Suprapubic skin (tissue), 4 donors: ENCODE data around the gene RANBP1. TPM values are rescaled to one million over a fixed set of nuclear protein-coding genes. Genes with fewer than 3 reads are reported as not detected.

Experiments
- DNase-seq, 2 donors: peaks; one replicate each; pipeline ENCODE4 v3.0.0-alpha.2; 2019; ENCODE audit warnings: low spot score in 2 of 2
- H3K27ac ChIP-seq: fragments of 200-600 bp; sonication (generic); one replicate; pipeline ENCODE4 v1.5.1; 2019
- H3K27me3 ChIP-seq: fragments of 200-600 bp; sonication (generic); one replicate; pipeline ENCODE4 v1.5.1; 2019
- H3K36me3 ChIP-seq: fragments of 200-600 bp; sonication (generic); one replicate; pipeline ENCODE4 v1.5.1; 2019
- H3K4me1 ChIP-seq: fragments of 200-600 bp; sonication (generic); one replicate; pipeline ENCODE4 v1.5.1; 2019
- H3K4me3 ChIP-seq: fragments of 200-600 bp; sonication (generic); one replicate; pipeline ENCODE4 v1.5.1; 2019; ENCODE audit warnings: mild to moderate bottlenecking
- H3K9me3 ChIP-seq: fragments of 200-600 bp; sonication (generic); one replicate; pipeline ENCODE4 v1.5.1; 2019
- EP300 ChIP-seq: sonication (generic); formaldehyde crosslinking; IDR thresholded peaks from one replicate; pipeline ENCODE4 v1.6.1; 2017; ENCODE audit warnings: antibody characterized with exemption
- POLR2A ChIP-seq, 2 donors: fragments of 450-650 bp; IDR thresholded peaks; one replicate each; pipeline ENCODE4 v1.6.1; 2017; ENCODE audit warnings: antibody characterized with exemption in 2 of 2, mild to moderate bottlenecking in 2 of 2, moderate library complexity in 2 of 2
- POLR2AphosphoS5 ChIP-seq, 3 donors: sonication (generic); formaldehyde crosslinking; IDR thresholded peaks; one replicate each; pipeline ENCODE4 v1.6.1; 2017; ENCODE audit warnings: antibody characterized with exemption in 3 of 3
- WGBS: methylation state at CpG from one replicate; pipeline ENCODE4 v1.1.5; 2018; 5-methylcytosine and 5-hydroxymethylcytosine counted together
- total RNA-seq, 4 donors: library from RNA; depleted of rRNA; stranded (reverse); fragments of >200 nt; gene quantifications; one replicate each; pipeline ENCODE4 v1.1.0, GENCODE V29; 2016
- TF ChIP-seq, protein P1 (sequence below), 2 donors: fragments of 200-600 bp in 1 of 2; fragments of 450-650 bp in 1 of 2; sonication (generic) in 1 of 2; IDR thresholded peaks; one replicate each; pipeline ENCODE4 v1.5.1; 2016 to 2019; ENCODE audit warnings: antibody characterized with exemption in 2 of 2, mild to moderate bottlenecking in 1 of 2, moderate library complexity in 1 of 2

RANBP1 gene
- total RNA-seq, 4 donors from 2014 or later, result 107 to 150 (median 119) TPM

DNA sequence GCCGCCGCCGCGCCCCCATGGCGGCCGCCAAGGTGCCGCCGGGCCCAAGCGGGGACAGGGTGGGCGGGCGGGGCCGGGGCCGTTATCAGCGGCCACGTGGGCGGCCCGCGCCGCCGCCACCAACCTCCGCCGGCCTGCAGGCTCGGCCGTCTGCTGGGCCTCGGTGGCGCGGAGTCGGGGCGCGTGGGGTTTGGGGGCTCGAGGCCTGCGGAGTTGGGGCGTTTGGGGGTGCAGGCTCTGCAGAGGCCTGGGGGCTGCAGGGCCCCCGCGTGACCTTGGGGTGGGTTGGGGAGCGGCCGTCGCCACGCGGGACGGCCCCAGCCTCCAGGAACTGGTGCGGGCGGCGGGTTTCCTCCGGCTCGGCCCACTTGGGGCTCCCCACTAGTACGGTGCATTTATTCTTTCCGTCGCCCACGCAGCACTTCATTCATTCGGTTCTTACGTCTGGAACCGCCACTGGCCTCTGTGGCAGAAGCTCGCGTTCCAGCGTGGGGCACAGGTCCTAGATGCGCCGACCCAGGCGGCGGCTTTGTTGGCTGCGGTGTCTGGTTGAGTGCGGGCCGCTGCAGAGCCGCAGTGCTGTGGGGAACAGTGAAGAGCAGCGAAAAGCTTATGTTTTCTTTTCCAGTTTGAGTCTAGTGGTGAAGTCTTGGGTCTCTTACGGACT lies 1.9 kb downstream of the RANBP1 start:
- H3K4me3 ChIP-seq, result peak overlapping the region; percentile 83
- DNase-seq, result no peak
- TF ChIP-seq POLR2A (IDR thresholded peaks at IDR 0.05), result no peak
- TF ChIP-seq, protein P1, sequence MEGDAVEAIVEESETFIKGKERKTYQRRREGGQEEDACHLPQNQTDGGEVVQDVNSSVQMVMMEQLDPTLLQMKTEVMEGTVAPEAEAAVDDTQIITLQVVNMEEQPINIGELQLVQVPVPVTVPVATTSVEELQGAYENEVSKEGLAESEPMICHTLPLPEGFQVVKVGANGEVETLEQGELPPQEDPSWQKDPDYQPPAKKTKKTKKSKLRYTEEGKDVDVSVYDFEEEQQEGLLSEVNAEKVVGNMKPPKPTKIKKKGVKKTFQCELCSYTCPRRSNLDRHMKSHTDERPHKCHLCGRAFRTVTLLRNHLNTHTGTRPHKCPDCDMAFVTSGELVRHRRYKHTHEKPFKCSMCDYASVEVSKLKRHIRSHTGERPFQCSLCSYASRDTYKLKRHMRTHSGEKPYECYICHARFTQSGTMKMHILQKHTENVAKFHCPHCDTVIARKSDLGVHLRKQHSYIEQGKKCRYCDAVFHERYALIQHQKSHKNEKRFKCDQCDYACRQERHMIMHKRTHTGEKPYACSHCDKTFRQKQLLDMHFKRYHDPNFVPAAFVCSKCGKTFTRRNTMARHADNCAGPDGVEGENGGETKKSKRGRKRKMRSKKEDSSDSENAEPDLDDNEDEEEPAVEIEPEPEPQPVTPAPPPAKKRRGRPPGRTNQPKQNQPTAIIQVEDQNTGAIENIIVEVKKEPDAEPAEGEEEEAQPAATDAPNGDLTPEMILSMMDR (IDR thresholded peaks at IDR 0.05), result no peak
- TF ChIP-seq EP300, result no peak
- no peak for TF ChIP-seq POLR2AphosphoS5 (IDR thresholded peaks at IDR 0.05)
- H3K4me1 ChIP-seq, result peaks cover 38% of the 10 kb centered on the region
- peaks cover 66% of the 10 kb centered on the region for H3K36me3 ChIP-seq
- no peaks in the 10 kb centered on the region for H3K9me3 ChIP-seq
- 1% methylated on average over 19 of the region's 66 CpGs for WGBS
- no peaks in the 10 kb centered on the region for H3K27me3 ChIP-seq
- peak overlapping the region; percentile 88 for H3K27ac ChIP-seq

- DNase-seq, result no peak
- TF ChIP-seq EP300 (no peak), POLR2AphosphoS5 (IDR thresholded peaks at IDR 0.05) (no peak), POLR2A (IDR thresholded peaks at IDR 0.05) (no peak)
- TF ChIP-seq, protein P1 (IDR thresholded peaks at IDR 0.05), result no peak
- H3K27ac ChIP-seq, result peak overlapping the region; percentile 88
- H3K4me3 ChIP-seq, result peak overlapping the region; percentile 83
- 17% methylated on average over 8 of the region's 8 CpGs for WGBS
- no peaks in the 10 kb centered on the region for H3K9me3 ChIP-seq
- H3K36me3 ChIP-seq, result peaks cover 62% of the 10 kb centered on the region
- no peaks in the 10 kb centered on the region for H3K27me3 ChIP-seq
- peaks cover 38% of the 10 kb centered on the region for H3K4me1 ChIP-seq
These were observed 2.6 kb downstream of the RANBP1 start for GRCh38 chr22:20118300-20119020.

DNA sequence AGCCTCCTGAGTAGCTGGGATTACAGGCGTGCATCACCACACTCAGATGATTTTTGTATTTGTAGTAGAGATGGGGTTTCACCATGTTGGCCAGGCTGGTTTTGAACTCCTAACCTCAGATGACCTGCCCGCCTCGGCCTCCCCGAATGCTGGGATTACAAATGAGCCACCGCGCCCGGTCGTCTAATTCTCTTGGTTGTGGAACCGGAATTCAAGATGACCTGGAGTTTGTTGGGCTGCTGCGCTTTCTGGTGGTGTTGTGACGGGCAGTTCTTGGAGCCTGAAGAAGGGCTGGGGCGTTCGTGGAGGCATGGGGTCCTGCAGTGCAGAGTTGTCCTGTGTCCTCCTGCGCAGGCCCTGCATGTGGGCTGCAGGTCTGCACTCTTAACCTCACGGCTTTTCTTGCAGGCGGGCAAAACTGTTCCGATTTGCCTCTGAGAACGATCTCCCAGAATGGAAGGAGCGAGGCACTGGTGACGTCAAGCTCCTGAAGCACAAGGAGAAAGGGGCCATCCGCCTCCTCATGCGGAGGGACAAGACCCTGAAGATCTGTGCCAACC lies 6.0 kb downstream of the RANBP1 start:
- no peak overlapping the region for H3K27ac ChIP-seq
- TF ChIP-seq POLR2AphosphoS5 (IDR thresholded peaks at IDR 0.05) (no peak), EP300 (no peak), POLR2A (IDR thresholded peaks at IDR 0.05) (no peak)
- TF ChIP-seq, protein P1 (IDR thresholded peaks at IDR 0.05), result no peak
- H3K4me3 ChIP-seq, result no peak overlapping the region
- no peaks in the 10 kb centered on the region for H3K9me3 ChIP-seq
- no peaks in the 10 kb centered on the region for H3K27me3 ChIP-seq
- WGBS, result 93% methylated on average over 22 of the region's 22 CpGs
- H3K4me1 ChIP-seq, result peaks cover 22% of the 10 kb centered on the region
- DNase-seq, result no peak
- H3K36me3 ChIP-seq, result peaks cover 69% of the 10 kb centered on the region

GRCh38 chr22:20123366-20124082 lies 7.6 kb downstream of the RANBP1 start:
- no peak for TF ChIP-seq EP300
- TF ChIP-seq, protein P1 (IDR thresholded peaks at IDR 0.05), result no peak
- TF ChIP-seq POLR2AphosphoS5 (IDR thresholded peaks at IDR 0.05), result no peak
- no peak for TF ChIP-seq POLR2A (IDR thresholded peaks at IDR 0.05)
- H3K27ac ChIP-seq, result no peak overlapping the region
- WGBS, result 93% methylated on average over 11 of the region's 13 CpGs
- peaks cover 78% of the 10 kb centered on the region for H3K36me3 ChIP-seq
- no peak overlapping the region for H3K4me3 ChIP-seq
- no peak for DNase-seq
- H3K9me3 ChIP-seq, result no peaks in the 10 kb centered on the region
- no peaks in the 10 kb centered on the region for H3K27me3 ChIP-seq
- H3K4me1 ChIP-seq, result peaks cover 13% of the 10 kb centered on the region
